Nephron progenitor cell (in vitro differentiated cells): ENCODE results near the gene DGKH.

ENCODE experiments used
- DNase-seq: peaks from one replicate; pipeline ENCODE4 v3.0.0; 2021
- H3K27ac Mint-ChIP-seq: 2 replicates; pipeline ENCODE4 v1.8.0; 2021; ENCODE audit warnings: mild to moderate bottlenecking, moderate library complexity, mixed read lengths
- H3K27me3 Mint-ChIP-seq: 2 replicates; pipeline ENCODE4 v1.8.0; 2021; ENCODE audit warnings: mild to moderate bottlenecking, low read depth, mixed read lengths; ENCODE audit not compliant: poor library complexity
- H3K36me3 Mint-ChIP-seq: 2 replicates; pipeline ENCODE4 v1.8.0; 2021; ENCODE audit warnings: low read depth, mixed read lengths
- H3K4me1 Mint-ChIP-seq: 2 replicates; pipeline ENCODE4 v1.8.0; 2021; ENCODE audit warnings: mixed read lengths
- H3K4me3 Mint-ChIP-seq: 2 replicates; pipeline ENCODE4 v1.8.0; 2021; ENCODE audit warnings: mild to moderate bottlenecking, moderate library complexity, mixed read lengths
- H3K9me3 Mint-ChIP-seq: 2 replicates; pipeline ENCODE4 v1.8.0; 2021; ENCODE audit warnings: mild to moderate bottlenecking, moderate library complexity, mixed read lengths
- TF ChIP-seq, protein P1 (sequence below): fragments of 200-600 bp; sonication (generic); IDR thresholded peaks from 2 replicates; pipeline ENCODE4 v1.5.0; 2021; ENCODE audit warnings: antibody characterized with exemption

Gene DGKH

DNA sequence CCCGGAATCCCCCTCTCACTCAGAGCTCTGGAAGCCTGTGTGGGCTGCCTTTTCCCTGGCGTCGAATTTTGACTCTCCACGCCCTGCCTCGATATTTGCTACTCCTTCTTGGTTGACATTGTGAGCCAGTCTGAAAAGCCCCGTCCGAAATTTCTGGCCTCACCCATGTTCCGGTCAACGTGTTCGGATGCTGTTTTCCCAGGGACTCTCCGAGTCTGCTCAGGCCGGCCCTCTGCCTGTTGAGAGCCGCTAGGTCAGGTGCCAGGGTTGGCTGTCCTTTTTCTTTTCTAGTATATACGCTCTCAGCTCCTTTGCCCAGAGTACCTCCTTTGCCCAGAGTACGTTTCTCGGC is 6.8 kb upstream of the DGKH start:
- Mint-ChIP-seq H3K4me3 (peak overlapping the region; percentile 95), H3K27me3 (peaks cover 36% of the 10 kb centered on the region), H3K27ac (peak overlapping the region; percentile 92), H3K36me3 (no peaks in the 10 kb centered on the region), H3K9me3 (peaks cover 9% of the 10 kb centered on the region), H3K4me1 (peaks cover 41% of the 10 kb centered on the region)
- DNase-seq, result peak; percentile 50
- TF ChIP-seq, protein P1, sequence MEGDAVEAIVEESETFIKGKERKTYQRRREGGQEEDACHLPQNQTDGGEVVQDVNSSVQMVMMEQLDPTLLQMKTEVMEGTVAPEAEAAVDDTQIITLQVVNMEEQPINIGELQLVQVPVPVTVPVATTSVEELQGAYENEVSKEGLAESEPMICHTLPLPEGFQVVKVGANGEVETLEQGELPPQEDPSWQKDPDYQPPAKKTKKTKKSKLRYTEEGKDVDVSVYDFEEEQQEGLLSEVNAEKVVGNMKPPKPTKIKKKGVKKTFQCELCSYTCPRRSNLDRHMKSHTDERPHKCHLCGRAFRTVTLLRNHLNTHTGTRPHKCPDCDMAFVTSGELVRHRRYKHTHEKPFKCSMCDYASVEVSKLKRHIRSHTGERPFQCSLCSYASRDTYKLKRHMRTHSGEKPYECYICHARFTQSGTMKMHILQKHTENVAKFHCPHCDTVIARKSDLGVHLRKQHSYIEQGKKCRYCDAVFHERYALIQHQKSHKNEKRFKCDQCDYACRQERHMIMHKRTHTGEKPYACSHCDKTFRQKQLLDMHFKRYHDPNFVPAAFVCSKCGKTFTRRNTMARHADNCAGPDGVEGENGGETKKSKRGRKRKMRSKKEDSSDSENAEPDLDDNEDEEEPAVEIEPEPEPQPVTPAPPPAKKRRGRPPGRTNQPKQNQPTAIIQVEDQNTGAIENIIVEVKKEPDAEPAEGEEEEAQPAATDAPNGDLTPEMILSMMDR, result peak; percentile 16

DNA sequence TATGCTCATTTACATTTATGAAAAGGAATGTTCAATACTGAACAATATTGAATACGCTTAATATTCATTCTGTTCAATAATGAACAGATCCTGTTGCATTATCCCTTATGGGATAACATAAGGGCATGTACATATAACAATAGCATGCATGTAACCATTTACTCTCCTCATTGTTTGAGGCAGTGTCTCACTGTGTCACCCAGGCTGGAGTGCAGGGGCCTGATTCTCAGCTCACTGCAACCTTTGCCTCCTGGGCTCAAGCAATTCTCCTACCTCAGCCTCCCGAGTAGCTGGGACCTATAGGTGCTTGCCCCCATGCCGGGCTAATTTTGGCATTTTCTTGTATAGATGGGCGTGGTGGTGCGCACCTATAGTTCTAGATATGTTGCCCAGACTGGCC is 4.8 kb upstream of the DGKH start:
- Mint-ChIP-seq H3K36me3 (no peaks in the 10 kb centered on the region), H3K27me3 (peaks cover 34% of the 10 kb centered on the region), H3K27ac (no peak overlapping the region), H3K4me3 (no peak overlapping the region), H3K9me3 (no peaks in the 10 kb centered on the region), H3K4me1 (peaks cover 49% of the 10 kb centered on the region)
- DNase-seq, result no peak
- TF ChIP-seq, protein P1, result no peak

DNA sequence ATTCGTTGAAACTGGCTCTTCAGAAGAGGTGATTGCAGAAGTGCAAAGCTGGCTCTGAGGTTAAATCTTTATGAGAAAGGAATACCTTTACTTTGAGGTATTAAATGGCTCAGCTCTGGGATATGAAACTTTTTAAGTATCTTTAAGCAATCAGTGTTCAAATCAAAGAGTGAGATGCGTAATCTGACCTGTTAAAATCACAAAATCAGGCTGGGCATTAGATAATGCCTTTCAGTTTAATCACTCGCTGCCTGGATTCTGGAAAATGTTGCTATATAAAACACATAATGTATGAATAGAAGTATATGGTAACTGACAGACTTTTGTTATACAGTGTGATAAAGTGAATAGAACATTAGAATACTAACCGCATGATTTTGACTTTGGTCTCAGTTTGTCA is 2.0 kb upstream of the DGKH start:
- Mint-ChIP-seq H3K9me3 (no peaks in the 10 kb centered on the region), H3K36me3 (peaks cover 5% of the 10 kb centered on the region), H3K4me1 (peaks cover 36% of the 10 kb centered on the region), H3K4me3 (peak overlapping the region; percentile 54), H3K27ac (no peak overlapping the region), H3K27me3 (peaks cover 25% of the 10 kb centered on the region)
- TF ChIP-seq, protein P1, result no peak
- DNase-seq, result no peak

DNA sequence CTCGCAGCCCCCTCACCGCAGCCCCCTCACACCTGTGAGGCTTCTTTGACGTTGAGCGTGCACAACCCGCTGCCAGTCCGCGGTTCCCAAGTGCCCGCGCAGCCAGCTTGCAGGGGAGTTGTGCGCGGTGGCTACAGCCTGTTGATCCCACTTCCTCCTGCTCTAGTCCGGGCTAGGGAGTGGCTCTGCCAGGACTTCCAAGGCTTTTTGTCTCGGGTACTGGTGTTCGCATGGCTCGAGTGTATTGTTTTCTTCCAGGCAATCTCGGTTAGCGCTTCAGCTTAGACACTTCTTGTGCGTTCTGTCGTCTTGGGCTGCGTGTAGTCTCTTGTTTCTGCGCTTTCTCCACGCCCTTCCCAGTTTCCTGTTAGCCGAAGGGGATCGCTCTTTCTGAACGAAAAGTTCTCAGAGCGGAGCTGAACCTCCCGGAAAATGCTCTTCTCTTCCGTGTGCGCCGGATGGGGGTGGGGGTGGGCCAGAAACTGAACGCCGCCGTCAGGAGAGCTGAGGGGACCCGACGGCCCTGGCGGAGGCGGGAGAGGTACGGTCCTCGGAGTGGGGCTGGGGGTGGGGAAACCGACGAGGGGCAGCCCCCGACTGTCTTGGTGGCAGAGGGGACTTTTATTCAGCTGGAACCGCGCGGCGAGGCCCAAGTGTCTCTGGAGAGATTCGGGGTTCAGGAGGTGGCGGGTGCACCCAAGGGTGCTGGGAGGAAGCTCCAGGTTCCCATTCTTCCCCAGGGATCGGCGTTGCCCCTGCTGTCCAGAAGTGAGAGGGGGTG is 697 bp upstream of the DGKH start:
- DNase-seq, result peak; percentile 54
- Mint-ChIP-seq H3K36me3 (peaks cover 5% of the 10 kb centered on the region), H3K4me3 (peak overlapping the region; percentile 91), H3K9me3 (no peaks in the 10 kb centered on the region), H3K4me1 (peaks cover 23% of the 10 kb centered on the region), H3K27me3 (peaks cover 25% of the 10 kb centered on the region), H3K27ac (peak overlapping the region; percentile 7)
- TF ChIP-seq, protein P1, result no peak

DNA sequence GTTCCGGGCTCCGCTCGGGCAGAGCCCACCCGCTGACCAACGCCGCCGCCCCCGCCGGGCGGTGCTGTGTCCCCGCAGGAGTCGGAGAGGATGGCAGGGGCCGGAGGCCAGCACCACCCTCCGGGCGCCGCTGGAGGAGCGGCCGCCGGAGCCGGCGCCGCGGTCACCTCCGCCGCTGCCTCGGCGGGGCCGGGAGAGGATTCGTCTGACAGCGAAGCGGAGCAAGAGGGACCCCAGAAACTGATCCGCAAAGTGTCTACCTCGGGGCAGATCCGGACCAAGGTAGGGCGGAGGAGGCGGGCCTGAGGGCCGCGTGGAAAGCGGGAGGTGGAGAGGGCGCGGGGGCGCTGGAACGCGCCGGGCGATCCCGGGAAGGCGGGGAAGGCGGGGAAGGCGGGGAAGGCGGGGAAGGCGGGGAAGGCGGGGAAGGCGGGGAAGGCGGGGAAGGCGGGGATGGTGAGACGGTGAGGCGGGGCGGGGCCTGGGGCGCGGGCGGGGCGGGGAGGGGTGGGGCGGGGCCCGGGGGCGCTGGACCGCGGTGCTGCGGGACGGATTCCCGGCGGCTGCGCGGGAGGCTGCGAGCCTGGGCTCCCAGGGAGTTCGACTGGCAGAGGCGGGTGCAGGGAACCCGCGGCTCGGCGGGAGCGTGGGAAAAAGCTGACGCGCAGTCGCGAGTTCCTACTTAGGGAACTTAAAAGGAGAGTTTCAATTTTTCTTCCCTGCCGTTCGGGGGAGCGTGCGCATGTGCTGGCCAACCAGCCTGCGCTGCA is 421 bp downstream of the DGKH start:
- Mint-ChIP-seq H3K27ac (no peak overlapping the region), H3K36me3 (peaks cover 5% of the 10 kb centered on the region), H3K4me1 (peaks cover 23% of the 10 kb centered on the region), H3K27me3 (peaks cover 24% of the 10 kb centered on the region), H3K9me3 (no peaks in the 10 kb centered on the region), H3K4me3 (peak overlapping the region; percentile 91)
- peak; percentile 84 for DNase-seq
- TF ChIP-seq, protein P1, result no peak
